ENCODE data around the gene CHST8.

CHST8 gene

DNA sequence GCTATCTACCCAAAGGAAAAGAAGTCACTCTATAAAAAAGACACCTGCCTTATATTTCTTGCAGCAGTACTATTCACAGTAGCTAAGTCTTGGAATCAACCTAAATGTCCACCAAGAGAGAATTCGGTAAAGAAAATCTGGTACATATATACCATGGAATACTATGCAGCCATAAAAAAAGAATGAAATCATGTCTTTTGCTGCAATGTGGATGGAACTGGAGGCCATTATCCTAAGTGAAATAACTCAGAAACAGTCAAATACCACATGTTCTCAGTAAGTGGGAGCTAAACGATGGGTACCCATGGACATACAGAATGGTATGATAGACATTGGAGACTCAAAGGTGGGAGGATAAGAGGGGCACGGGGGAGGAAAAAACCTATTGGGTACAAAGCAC, 92.4 kb downstream of the CHST8 start:
- DNase-seq (ENCODE audit: low spot score), result no peak

DNA sequence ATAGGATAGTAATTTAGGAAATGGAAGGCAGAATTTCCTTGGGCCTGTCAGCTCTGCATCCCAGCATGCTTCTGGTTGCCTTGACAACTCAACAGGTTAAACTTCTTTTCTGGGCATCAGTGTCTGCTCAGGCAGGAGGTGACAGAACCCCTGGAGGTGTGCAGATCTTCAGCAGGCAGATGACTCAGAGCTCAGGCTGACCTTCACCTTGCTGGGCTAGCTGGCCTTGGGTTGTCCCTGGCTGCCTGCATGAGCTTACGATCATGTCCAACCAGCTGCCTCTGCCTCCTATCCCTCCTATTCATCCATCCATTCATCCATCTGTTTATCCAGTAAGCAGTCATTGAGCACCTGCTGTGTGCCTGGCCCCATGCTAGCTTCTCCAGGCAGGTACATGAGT, 93.7 kb downstream of the CHST8 start:
- DNase-seq (ENCODE audit: low spot score), result no peak

DNA sequence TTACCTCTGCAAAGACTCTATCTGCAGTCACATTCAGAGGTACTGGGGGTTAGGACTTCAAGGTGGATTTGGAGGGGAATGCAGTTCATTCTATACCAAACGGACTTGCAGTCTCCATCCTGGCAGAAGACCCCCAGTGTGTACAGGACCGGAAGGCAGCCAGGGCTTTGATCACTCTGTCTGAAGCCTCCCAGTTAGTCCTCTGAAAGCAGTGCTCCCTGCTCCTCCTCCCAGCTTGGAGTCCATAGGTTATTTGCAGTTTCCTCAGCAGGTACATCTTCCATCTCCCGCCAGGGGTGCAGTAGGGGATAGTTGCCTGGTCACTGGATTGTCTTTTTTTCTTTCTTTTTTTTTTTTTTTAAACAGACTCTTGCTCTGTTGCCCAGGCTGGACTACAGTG, 96.1 kb downstream of the CHST8 start:
- no peak for DNase-seq (ENCODE audit: low spot score)

DNA sequence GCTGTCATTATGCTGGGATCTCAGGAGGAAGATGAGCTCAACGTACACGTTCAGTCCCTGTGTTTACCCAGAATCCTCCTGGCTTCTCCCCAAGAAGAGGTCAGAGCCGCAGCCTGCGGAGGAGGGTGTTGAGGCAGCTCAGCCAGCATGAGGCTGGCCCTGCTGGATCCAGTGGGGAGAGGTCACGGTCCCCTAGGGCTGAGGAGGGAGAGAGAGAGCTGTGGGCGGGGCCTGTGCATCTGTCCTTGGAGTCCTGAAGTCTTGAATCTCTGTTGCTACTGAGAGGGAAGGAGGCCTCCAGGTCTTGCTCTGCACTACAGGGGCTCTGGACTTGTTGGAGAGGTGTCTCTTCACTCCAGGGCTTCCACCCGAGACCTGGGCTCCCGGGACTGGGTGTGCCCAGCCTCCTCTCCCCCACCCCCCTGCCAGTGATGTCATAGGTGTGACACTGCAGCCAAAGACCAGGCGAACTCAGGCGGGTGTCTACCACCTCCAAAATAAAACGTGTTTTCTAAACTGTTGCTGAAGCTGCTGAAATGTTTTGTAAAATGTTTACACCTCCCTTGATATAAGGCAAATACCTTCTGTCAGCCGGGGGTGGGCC, 97.0 kb downstream of the CHST8 start:
- no peak for DNase-seq (ENCODE audit: low spot score)

DNA sequence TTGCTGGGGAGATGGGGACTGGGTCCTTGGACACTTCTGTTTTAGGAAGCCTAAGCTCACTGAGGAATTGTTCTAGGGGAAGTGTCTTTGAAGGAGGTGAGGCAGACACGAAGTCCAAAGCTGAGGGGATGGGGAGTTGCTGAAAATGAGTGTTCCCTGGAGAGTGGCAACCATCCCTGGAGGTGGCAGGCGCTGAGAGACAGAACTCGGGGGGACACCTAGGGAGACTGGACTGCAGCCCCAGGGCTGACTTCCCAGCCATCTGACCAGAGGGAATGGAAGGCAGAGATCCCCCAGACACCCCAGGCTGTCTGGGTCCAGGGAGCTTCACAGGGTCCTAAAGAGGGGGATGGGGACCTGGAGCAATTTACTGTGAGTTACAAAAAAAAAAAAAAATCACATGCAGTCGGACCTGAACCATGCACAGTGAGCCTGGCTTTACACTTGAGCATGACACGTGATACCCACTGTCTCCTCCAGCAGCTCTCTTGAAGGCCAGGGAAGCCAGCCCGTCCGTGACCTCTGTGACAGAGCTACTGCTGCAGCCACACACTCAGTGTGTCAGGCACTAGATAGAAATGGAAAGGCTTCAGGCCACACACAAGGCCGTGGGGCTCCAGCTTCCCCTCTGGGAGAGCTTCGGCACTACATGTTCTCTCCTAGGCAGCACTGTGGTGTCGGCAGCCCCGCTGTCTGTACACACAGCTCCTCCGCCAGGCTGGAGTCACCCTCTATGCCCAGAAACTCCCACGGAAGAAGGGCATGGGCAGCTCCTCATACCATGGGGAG, 97.8 kb downstream of the CHST8 start:
- no peak for DNase-seq (ENCODE audit: low spot score)

DNA sequence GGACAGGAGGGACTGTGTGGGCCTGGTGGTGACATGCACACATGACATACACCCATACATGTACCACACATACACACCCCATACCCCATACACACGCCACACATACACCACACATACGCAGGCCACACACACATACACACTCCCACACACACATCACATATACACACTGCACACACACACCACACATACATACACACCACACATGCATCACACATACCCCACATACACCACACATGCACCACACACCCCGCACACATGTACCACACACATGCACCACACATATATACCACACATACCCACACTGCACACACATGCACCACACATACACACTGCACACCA, 98.4 kb downstream of the CHST8 start:
- no peak for DNase-seq (ENCODE audit: low spot score)

DNA sequence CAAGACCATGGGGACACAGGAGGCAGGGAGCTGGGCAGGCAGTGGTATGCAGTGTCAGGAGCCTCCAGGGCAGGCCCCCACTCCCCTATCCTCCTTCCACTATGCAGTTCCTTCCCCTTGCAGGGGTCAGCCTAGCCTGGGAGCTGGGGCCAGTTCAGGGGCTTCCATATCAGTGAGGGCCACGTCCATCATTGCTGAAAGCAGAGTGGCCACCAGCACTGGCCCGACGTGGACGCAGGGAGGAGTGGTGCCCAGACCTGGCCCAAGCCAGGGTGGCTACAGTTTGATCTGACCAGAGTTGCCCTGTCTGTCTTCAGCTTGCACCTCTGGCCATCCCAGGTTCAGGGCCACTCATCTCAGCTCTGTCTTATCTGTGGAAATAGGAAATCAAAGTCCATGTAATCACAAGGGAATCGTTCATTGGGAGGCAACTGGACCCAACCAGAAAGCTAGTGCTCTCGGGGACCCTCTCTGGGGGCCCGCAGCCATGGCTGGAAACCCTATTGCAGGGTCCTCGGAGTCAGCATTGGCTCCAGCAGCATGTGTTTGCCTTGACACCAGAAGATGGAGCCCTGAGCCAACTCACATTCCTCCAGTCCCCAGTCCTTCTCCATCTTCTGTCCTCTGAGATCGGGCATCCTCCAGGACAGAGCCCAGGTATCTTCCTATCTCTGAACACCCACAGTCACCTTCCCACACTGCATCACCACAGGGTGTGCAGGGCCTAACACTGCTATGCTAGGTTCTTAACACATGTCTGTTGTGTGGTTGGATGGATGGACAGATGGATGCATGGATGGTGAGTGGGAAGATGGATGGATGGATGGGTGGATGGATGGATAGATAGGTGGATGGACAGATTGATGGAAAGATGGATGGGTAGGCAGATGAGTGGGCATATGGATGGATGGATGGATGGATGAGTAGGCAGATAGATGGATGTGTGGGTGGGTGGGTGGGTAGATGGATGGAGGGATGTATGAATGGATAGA, 99.2 kb downstream of the CHST8 start:
- no peak for DNase-seq (ENCODE audit: low spot score)

DNA sequence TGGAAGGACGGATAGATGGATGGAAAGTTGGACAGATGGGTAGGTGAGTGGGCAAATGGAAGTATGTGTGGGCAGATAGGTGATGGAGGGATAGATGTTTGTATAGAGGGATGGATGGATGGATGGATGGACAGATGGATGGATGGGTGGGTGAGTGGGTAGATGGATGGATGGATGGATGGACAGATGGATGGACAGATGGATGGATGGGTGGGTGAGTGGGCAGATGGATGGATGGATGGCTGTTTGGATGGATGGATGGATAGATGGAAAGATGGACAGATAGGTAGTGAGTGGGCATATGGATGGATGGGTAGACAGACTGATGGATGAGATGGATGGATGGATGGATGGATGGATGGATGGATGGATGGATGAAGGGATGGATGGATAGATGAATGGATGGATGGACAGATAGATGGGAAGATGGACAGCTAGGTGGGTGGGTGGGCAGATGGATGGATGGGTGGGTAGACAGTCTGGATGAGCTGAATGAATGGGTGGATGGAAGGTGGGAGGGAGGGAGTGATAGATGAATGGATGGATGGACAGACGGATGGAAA, 100.1 kb downstream of the CHST8 start:
- DNase-seq (ENCODE audit: low spot score), result no peak

DNA sequence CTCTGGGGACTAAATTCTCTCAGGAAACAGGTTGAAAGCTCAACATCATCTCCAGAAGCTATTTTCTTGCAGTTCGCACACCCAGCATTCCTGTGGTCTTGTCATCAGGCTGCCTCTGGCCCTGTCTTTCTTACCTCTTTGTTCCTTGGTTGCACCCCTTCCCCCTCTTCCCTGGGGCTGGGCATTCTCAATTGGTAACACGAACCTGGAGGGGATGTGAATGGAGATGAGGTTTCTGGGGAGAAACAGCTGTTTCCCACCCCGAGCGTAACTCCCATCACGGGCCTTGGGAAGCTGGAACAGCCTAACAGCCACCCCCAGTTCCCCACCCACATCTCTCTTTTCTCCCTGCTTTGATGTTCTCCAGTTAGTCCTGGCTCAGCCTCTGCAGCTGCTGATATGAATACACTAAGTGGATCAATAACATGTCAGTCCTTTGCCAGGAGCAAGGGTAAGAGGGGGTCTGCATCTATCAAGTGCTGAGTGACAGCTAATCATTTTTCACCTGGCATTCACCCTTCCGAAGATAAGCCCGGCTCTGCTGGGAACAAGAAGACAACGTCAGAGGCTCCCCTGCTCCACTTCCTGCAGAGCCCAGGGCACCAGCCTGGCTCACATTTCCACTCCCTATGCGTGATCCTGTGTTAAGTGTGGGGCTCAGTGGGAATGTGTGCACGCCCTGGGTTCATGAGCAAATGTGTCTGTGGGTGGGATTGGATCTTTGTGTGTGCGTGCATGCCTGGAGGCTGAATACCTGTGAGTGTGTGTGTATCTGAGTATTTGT, 100.9 kb downstream of the CHST8 start:
- DNase-seq (ENCODE audit: low spot score), result no peak

DNA sequence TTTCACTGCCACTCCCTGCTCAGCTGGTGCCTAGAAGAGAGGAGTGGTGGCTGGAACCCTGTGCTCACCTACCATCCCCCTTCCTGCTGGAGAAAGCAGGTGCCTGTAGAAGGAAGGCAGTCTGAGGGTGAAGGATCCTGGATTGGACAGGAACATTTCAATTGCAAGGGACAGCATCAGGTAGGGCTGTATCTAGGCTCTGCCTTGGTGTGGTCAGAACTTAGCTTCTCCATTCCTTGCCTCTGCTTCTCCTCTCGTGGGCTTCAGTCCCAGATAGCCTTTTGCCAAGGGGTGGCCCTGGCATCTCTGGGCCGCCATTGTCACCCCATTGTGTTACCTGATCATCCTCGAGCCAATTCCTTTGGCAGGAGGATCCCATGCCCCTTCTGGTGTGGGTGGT, 101.8 kb downstream of the CHST8 start:
- no peak for DNase-seq (ENCODE audit: low spot score)

DNA sequence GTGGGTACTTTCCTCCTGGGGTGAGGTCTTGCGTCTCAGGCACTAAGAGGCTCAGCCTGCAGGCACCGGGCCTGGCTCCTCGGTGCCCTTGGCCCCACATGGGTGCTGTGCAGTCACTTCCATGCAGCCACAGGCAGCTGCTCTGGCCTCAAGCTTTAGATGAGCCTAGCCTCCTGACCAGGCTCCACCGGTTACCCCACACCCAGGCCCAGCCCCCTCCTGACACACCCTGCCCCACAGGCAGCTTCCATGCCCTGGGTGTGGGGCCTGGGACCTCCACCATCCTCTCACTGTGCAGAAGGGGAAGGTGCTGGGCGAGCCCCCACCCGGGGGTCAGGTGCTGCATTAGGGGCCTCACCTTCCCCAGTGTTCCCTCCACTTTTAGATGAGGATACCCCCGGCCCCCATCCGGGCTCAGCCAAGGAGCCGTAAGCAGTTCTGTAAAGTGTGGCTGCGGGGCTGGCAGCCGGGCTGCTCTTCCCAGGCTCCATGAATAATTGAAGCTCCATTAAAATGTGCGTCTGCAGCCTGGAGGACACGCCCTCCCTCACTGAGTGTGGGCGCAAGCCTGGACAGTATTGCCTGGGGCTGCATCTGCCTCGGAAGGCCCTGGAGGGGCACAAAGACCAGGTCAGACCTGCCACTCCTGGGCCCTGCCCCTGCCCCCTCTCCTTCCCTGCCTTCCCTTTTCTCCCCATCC, 102.4 kb downstream of the CHST8 start:
- no peak for DNase-seq (ENCODE audit: low spot score)

DNA sequence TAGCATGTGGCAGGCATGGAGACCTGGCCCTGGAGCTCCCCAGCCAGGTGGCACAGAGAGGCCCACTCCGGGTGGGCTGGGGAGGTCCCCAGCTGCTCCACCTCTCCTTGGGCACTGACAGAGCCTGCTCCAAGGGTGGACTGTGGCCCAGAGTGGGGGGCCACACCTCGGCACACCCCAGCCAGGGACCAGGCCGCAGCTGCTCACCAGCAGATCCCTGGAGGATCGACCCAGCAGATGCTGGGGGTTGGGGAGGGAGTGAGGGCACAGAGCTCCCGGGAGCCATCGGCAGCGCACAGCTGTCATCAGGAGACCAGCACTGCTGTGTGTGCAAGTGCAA, 102.9 kb downstream of the CHST8 start:
- DNase-seq (ENCODE audit: low spot score), result no peak

DNA sequence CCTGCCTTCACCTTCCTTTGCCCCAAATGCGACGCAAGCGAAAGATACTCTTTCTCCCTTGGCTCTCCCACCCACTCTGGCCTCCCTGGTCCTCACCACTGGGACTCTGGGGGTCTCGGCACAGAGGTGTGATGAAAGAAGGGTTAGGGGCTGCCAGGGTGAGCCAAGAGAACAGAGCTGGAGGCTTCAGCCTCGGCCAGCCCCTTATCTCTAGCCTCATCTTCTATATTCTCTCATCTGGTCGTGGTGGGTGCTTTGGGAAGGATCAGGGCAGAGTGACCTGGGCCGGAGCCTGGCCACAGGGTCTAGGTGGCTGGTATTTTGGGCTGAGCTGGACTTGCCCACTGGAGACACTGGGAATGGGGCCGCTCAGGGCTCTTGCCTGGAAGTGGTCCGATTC, 103.8 kb downstream of the CHST8 start:
- no peak for DNase-seq (ENCODE audit: low spot score)

DNA sequence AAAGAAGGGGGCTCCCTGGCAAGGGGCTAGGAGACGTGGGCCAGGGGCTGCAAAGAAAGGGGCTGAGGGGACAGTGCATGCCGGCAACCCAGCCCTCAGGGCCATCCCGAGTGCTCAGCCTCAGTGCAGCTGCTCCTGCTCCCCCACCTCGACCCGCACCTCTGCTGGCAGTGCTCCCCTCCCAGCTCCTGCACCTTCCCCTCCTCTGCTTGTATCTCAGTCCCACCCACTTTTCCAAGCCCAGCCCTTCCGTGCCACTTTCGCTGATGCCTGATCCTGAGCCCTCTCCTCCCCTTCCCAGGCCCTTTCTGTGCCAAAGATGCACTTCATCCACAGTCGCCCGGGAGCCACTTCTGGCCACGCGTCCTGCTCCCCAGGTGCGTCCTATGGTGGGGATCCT, 105.0 kb downstream of the CHST8 start:
- DNase-seq (ENCODE audit: low spot score), result no peak

DNA sequence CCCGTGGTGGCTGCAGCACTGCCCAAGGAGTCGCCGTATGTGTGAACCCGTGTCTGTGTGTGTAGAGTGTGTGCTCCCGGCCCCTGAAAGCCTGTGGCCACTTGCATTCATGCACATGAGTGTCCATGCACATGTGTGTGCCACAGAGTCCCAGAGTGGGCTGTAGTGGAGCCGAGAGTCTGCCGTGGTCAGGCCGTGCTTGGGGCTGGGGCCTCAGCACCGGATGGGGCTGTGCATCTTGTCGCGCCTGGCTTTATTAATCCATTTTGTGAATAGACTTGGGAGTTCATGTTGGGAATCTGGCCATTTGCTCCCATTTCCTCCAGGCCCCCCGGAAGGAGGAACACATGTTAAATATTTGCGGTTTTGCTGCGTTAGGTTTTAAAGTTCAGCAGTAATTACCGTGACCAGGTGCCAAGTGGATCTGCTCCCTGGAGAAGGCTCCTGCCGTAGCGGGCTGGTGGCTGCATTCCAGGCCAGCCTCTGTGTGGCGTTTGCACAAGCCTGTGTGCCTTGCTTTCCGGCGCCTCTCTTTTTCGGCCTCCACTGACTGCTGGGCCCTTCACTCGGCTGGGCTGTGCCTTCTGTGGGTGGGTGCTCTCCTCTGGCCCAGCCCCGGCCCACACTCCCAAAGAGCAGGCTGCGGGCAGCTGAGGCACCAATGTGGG, 105.7 kb downstream of the CHST8 start:
- no peak for DNase-seq (ENCODE audit: low spot score)

DNA sequence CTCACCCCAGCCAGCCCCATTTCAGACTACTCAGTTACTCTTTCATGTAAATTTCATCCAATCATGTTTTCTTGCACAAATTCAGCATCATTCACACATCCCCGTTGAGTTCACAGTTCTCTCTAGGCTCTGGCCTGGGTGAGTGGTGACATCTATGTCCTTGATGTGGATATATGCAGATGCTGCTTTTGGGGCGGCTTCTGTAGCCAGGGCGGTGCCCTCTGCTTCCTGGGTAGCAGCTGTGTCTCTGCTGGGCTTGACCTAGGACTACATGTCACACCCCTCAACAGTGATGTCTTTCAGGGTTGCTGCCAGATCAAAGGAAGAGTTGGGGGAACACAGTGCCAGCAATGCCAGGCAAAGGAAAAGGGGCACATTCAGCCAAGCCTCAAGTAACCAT, 106.4 kb downstream of the CHST8 start:
- DNase-seq (ENCODE audit: low spot score), result no peak

DNA sequence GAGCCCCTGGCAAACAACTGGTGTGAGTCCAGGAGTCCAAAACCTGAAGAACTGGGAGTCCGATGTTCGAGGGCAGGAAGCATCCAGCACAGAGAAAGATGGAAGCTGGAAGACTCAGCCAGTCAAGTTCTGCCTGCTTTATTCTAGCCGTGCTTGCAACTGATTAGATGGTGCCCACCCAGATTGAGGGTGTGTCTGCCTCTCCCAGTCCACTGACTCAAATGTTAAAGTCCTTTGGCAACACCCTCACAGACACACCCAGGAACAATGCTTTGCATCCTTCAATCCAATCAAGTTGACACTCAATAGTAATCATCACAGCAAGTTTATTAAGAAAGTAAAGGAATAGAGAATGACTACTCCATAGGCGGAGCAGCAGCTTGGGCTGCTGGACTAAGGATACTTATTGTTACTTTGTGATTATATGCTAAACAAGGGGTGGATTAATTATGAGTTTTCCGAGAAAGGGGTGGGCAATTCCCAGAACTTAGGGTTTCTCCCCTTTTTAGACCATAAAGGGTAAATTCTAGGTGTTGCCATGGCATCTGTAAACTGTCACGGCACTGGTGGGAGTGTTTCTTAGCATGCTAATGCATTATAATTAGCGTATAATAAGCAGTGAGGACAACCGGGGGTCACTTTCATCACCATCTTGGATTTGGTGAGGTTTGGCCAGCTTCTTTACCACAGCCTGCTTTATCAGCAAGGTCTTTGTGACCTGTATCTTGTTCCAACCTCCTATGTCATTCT, 109.3 kb downstream of the CHST8 start:
- DNase-seq (ENCODE audit: low spot score), result no peak

DNA sequence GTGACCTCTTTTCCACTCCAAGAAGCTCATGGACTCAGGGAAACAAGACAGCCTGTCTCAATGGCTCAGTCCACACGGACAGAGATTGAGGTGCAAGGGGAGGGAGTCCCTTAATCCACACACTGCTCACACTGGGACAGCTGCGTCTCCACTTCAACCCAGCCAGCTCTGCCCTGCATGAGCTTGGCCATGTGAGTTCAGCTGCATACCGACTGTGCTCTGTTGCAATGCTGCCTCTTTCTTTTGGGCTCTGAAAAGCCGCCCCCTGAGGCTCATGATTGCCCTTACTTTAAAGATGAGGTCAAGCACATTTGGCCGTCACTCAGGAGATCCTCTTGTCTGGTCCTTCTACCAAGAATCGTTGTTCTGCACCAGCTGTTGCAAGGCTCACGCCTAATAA, 110.1 kb downstream of the CHST8 start:
- DNase-seq (ENCODE audit: low spot score), result no peak

DNA sequence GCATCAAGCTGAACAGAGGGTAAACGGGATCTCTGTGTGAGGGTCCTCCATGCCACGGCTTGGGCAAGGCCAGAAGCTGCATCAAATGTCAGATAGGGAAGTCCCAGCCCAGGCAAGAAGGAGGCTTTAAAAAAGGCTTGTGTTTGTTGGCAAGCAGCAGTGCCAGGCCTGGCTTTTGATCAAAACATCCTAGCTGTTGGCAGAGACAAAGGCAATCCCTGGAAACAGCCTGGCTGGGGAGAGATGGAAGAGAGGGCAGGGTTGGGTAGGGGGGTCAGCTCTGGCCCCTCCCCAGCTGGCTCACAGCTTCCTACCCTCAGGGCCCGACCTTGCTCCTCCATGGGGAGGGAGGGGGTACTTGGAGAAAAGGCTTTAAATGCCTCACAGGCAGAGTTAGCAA, 113.2 kb downstream of the CHST8 start:
- no peak for DNase-seq (ENCODE audit: low spot score)

DNA sequence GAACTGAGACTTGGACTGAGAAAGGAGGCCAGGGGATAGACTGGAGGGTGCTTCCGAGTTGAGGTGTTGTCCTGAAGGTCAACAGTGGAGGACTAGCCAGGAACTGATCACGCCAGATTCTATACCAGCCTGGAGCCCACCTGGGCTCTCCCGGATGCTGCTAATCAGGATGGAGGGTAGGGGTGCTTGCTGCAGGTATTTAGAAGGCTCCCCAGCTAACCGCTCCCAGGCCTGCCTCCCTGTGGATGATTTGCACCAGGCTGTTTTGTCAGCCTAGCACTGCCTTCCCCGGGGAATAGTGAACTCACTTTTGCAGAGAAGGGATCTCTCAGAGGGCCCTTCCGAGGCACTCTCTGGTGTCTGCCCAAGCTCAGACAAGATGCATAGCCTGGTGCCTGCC, 114.4 kb downstream of the CHST8 start:
- DNase-seq (ENCODE audit: low spot score), result no peak
